T-cell (primary cell): ENCODE measurements around the gene EFNA4. TPM values are rescaled to one million over a fixed set of nuclear protein-coding genes. Genes with fewer than 3 reads are reported as not detected.

Source experiments
- ATAC-seq, 4 experiments: fragments of 200-7000 bp in 3 of 4; fragments of 150-1000 bp in 1 of 4; cut with Tn5 transposase; replicated peaks in 1 of 4; 1 replicate in 3 of 4; 2 replicates in 1 of 4; pipeline ENCODE4 v1.10.0; 2021; ENCODE audit warnings: moderate library complexity in 3 of 4, mild to moderate bottlenecking in 2 of 4, moderate number of reproducible peaks in 1 of 4
- CTCF ChIA-PET, 2 donors: fragments of 300-600 bp; sonication (Branson Sonifier 250); formaldehyde crosslinking; loops; one replicate each; lab custom pipeline; 2022; ENCODE audit warnings: antibody characterized with exemption in 2 of 2; lab: Charles Lee
- POLR2A ChIA-PET, 2 donors: fragments of 300-600 bp; sonication (Branson Sonifier 250); formaldehyde crosslinking; loops; one replicate each; lab custom pipeline; 2022; ENCODE audit warnings: antibody characterized with exemption in 2 of 2; lab: Charles Lee
- DNase-seq, 35 experiments: peaks; one replicate each; pipeline versions ENCODE4 v3.0.0 to v3.0.0-alpha.2; 2013 to 2023
- H3K27ac ChIP-seq: one replicate; pipeline ENCODE4 v1.5.1; 2013; ENCODE audit warnings: low read length
- H3K27me3 ChIP-seq, 2 experiments: replicated peaks in 1 of 2; 1 replicate in 1 of 2; 2 replicates in 1 of 2; pipeline versions ENCODE4 v1.6.1 to v1.7.0; 2013; ENCODE audit warnings: low read length in 1 of 2, mixed read lengths in 1 of 2; ENCODE audit not compliant: control insufficient read depth in 2 of 2, insufficient read depth in 2 of 2; ENCODE audit errors: extremely low read depth in 1 of 2
- H3K36me3 ChIP-seq, 2 donors: 1 replicate in 1 of 2; 2 replicates in 1 of 2; pipeline versions ENCODE4 v1.6.1 to v1.7.0; 2013; ENCODE audit warnings: low read length in 1 of 2; ENCODE audit not compliant: control insufficient read depth in 2 of 2, insufficient read depth in 1 of 2; ENCODE audit errors: extremely low read depth in 1 of 2
- H3K4me1 ChIP-seq, 2 experiments: 1 replicate in 1 of 2; 2 replicates in 1 of 2; pipeline versions ENCODE4 v1.6.1 to v1.7.0; 2013; ENCODE audit warnings: low read length in 2 of 2, mixed read lengths in 1 of 2; ENCODE audit not compliant: insufficient read depth in 2 of 2, control insufficient read depth in 1 of 2; ENCODE audit errors: extremely low read depth in 1 of 2
- H3K4me3 ChIP-seq, 2 donors: 1 replicate in 1 of 2; 2 replicates in 1 of 2; pipeline versions ENCODE4 v1.5.1 to v1.7.0; 2013; ENCODE audit warnings: mild to moderate bottlenecking in 2 of 2, low read length in 1 of 2, moderate library complexity in 1 of 2; ENCODE audit not compliant: control insufficient read depth in 1 of 2; ENCODE audit errors: extremely low read depth in 1 of 2
- H3K9me3 ChIP-seq: 2 replicates; pipeline ENCODE4 v1.7.0; 2013
- H3K27ac Mint-ChIP-seq, 2 donors: one replicate each; pipeline ENCODE4 v1.8.0; 2020 to 2021; ENCODE audit warnings: mild to moderate bottlenecking in 2 of 2, mixed read lengths in 2 of 2
- H3K27me3 Mint-ChIP-seq, 2 donors: one replicate each; pipeline ENCODE4 v1.8.0; 2021 to 2022; ENCODE audit warnings: mixed read lengths in 2 of 2
- H3K36me3 Mint-ChIP-seq: one replicate; pipeline ENCODE4 v1.8.0; 2021; ENCODE audit warnings: mixed read lengths
- H3K4me1 Mint-ChIP-seq, 3 donors: one replicate each; pipeline ENCODE4 v1.8.0; 2020 to 2022; ENCODE audit warnings: mixed read lengths in 3 of 3, mild to moderate bottlenecking in 1 of 3
- H3K4me3 Mint-ChIP-seq, 3 donors: one replicate each; pipeline ENCODE4 v1.8.0; 2020 to 2022; ENCODE audit warnings: mild to moderate bottlenecking in 3 of 3, mixed read lengths in 3 of 3, moderate library complexity in 3 of 3
- H3K9me3 Mint-ChIP-seq, 3 donors: one replicate each; pipeline ENCODE4 v1.8.0; 2020 to 2022; ENCODE audit warnings: mixed read lengths in 3 of 3
- WGBS: methylation state at CpG from one replicate; pipeline ENCODE4 v1.1.5; 2013; ENCODE audit warnings: missing lambda C conversion rate; ENCODE audit not compliant: insufficient coverage; 5-methylcytosine and 5-hydroxymethylcytosine counted together
- total RNA-seq, 35 experiments: library from RNA in 6 of 35; stranded (reverse) in 6 of 35; fragments of 120-200 nt in 1 of 35; gene quantifications; one replicate each; pipeline versions ENCODE4 v1.2.1 to v1.2.4 and lab custom pipeline; 2013 to 2026

Gene EFNA4
- total RNA-seq, 5 donors from 2014 or later (not counting 1 experiment from before 2014, with no cell fraction given), result 3.1 to 7.8 (median 6.6) TPM

- peaks cover 8% of the 10 kb centered on the region for H3K36me3 Mint-ChIP-seq
- CTCF ChIA-PET, result interaction anchor here (0.6 to 2.0 kb wide), 8 partner anchors 9 to 428 kb away, joined by 4 to 9 read pairs (median 5); partner anchors contain the start of gene KRTCAP2 (in 1 of the 2)
- H3K27ac Mint-ChIP-seq, result peak overlapping the region; percentile 72 to 75
- POLR2A ChIA-PET, result no interaction called here
- peaks cover 14 to 26% (median 20%) of the 10 kb centered on the region in 3 donors for H3K4me1 Mint-ChIP-seq
- H3K27me3 Mint-ChIP-seq, result no peaks in the 10 kb centered on the region
- no peaks in the 10 kb centered on the region for H3K9me3 Mint-ChIP-seq
- DNase-seq, result peak in 9 of 35 experiments; percentile 17 to 46 (median 22)
- H3K4me1 ChIP-seq, result peaks cover 4 to 32% of the 10 kb centered on the region in 2 experiments
- no peak for ATAC-seq
- H3K36me3 ChIP-seq, result peaks cover 0 to 6% of the 10 kb centered on the region in 2 donors
- no peak overlapping the region for H3K27ac ChIP-seq
- H3K4me3 Mint-ChIP-seq, result peak overlapping the region; percentile 72 to 88 (median 78)
- no peaks in the 10 kb centered on the region for H3K27me3 ChIP-seq
- WGBS, result 46% methylated on average over 3 of the region's 12 CpGs
- no peaks in the 10 kb centered on the region for H3K9me3 ChIP-seq
- H3K4me3 ChIP-seq, result peak overlapping the region; percentile 17 to 66
Observed at GRCh38 chr1:155052439-155053395, 10.8 kb upstream of the EFNA4 start.

- Histone ChIP-seq H3K27ac (no peak overlapping the region), H3K9me3 (no peaks in the 10 kb centered on the region), H3K27me3 (no peaks in the 10 kb centered on the region), H3K4me1 (peaks cover 4 to 32% of the 10 kb centered on the region in 2 experiments), H3K4me3 (no peak overlapping the region), H3K36me3 (peaks cover 0 to 13% of the 10 kb centered on the region in 2 donors)
- Mint-ChIP-seq H3K4me3 (peak overlapping the region; percentile 28 to 88 (median 43)), H3K36me3 (peaks cover 14% of the 10 kb centered on the region), H3K27ac (peak overlapping the region; percentile 72 to 75), H3K9me3 (no peaks in the 10 kb centered on the region), H3K4me1 (peaks cover 14 to 26% (median 20%) of the 10 kb centered on the region in 3 donors), H3K27me3 (no peaks in the 10 kb centered on the region)
- POLR2A ChIA-PET, result no interaction called here
- ATAC-seq (no peak), DNase-seq (no peak)
- WGBS, result 96% methylated on average over 3 of the region's 7 CpGs
- CTCF ChIA-PET, result interaction anchor here (0.6 to 2.0 kb wide), 4 partner anchors 9 to 429 kb away, joined by 4 to 8 read pairs (median 5); no protein-coding TSS in a partner anchor
Observed at GRCh38 chr1:155053531-155054105, 9.9 kb upstream of the EFNA4 start.

GRCh38 chr1:155057104-155057503 is 6.4 kb upstream of the EFNA4 start:
- POLR2A ChIA-PET, result no interaction called here
- DNase-seq, result no peak
- no peaks in the 10 kb centered on the region for H3K27me3 Mint-ChIP-seq

GRCh38 chr1:155057788-155058211 is 5.7 kb upstream of the EFNA4 start:
- POLR2A ChIA-PET, result interaction anchor here in 1 of 2 donors (0.6 kb wide), 1 partner anchor 25 kb away, joined by 5 read pairs; no protein-coding TSS in a partner anchor
- H3K27me3 Mint-ChIP-seq, result no peaks in the 10 kb centered on the region
- 96% methylated on average over 12 of the region's 13 CpGs for WGBS

More at GRCh38 chr1:155057104-155057503, 6.4 kb upstream of the EFNA4 start:
- 98% methylated on average over 8 of the region's 8 CpGs for WGBS
- no peak overlapping the region for H3K4me3 ChIP-seq
- H3K9me3 Mint-ChIP-seq, result no peaks in the 10 kb centered on the region
- H3K27ac Mint-ChIP-seq, result no peak overlapping the region
- no peak for ATAC-seq
- H3K36me3 Mint-ChIP-seq, result peaks cover 16% of the 10 kb centered on the region
- H3K4me3 Mint-ChIP-seq, result no peak overlapping the region
- H3K9me3 ChIP-seq, result no peaks in the 10 kb centered on the region
- no peak overlapping the region for H3K27ac ChIP-seq
- CTCF ChIA-PET, result interaction anchor here (0.5 to 0.6 kb wide), 6 partner anchors 28 to 1161 kb away, joined by 3 to 5 read pairs (median 3); no protein-coding TSS in a partner anchor
- peaks cover 22% of the 10 kb centered on the region in 3 donors for H3K4me1 Mint-ChIP-seq
- peaks cover 0 to 16% of the 10 kb centered on the region in 2 donors for H3K36me3 ChIP-seq
- peaks cover 9 to 24% of the 10 kb centered on the region in 2 experiments for H3K4me1 ChIP-seq
- no peaks in the 10 kb centered on the region for H3K27me3 ChIP-seq

GRCh38 chr1:155060736-155061135 is 2.8 kb upstream of the EFNA4 start:
- no peak overlapping the region for H3K4me3 Mint-ChIP-seq
- peaks cover 16% of the 10 kb centered on the region for H3K36me3 Mint-ChIP-seq

More at GRCh38 chr1:155057788-155058211, 5.7 kb upstream of the EFNA4 start:
- peaks cover 0 to 16% of the 10 kb centered on the region in 2 donors for H3K36me3 ChIP-seq
- CTCF ChIA-PET, result interaction anchor here (0.5 to 0.6 kb wide), 2 partner anchors 40 to 47 kb away, joined by 3 to 10 read pairs; no protein-coding TSS in a partner anchor
- no peak overlapping the region for H3K4me3 Mint-ChIP-seq
- no peak overlapping the region for H3K27ac ChIP-seq
- no peak overlapping the region for H3K4me3 ChIP-seq
- no peaks in the 10 kb centered on the region for H3K9me3 Mint-ChIP-seq
- H3K27ac Mint-ChIP-seq, result no peak overlapping the region
- peaks cover 19 to 22% (median 21%) of the 10 kb centered on the region in 3 donors for H3K4me1 Mint-ChIP-seq
- peaks cover 16% of the 10 kb centered on the region for H3K36me3 Mint-ChIP-seq
- ATAC-seq, result no peak
- H3K9me3 ChIP-seq, result no peaks in the 10 kb centered on the region
- no peak for DNase-seq
- no peaks in the 10 kb centered on the region for H3K27me3 ChIP-seq
- H3K4me1 ChIP-seq, result peaks cover 7 to 24% of the 10 kb centered on the region in 2 experiments

More at GRCh38 chr1:155060736-155061135, 2.8 kb upstream of the EFNA4 start:
- CTCF ChIA-PET, result interaction anchor here (0.6 to 9.5 kb wide), 7 partner anchors 10 to 36 kb away, joined by 3 to 57 read pairs (median 6); partner anchors contain the start of gene ADAM15 (in 1 of the 2)
- no peak for ATAC-seq
- Mint-ChIP-seq H3K27ac (no peak overlapping the region), H3K9me3 (no peaks in the 10 kb centered on the region), H3K27me3 (no peaks in the 10 kb centered on the region), H3K4me1 (peaks cover 26 to 33% (median 32%) of the 10 kb centered on the region in 3 donors)
- no peak for DNase-seq
- POLR2A ChIA-PET, result no interaction called here
- Histone ChIP-seq H3K36me3 (peaks cover 0 to 16% of the 10 kb centered on the region in 2 donors), H3K27me3 (no peaks in the 10 kb centered on the region), H3K4me3 (no peak overlapping the region), H3K9me3 (no peaks in the 10 kb centered on the region), H3K4me1 (peaks cover 14 to 31% of the 10 kb centered on the region in 2 experiments), H3K27ac (no peak overlapping the region)
- 89% methylated on average over 8 of the region's 8 CpGs for WGBS
